ENCODE data around the gene WDFY1.
A peak's percentile ranks its signal among the peaks of the same experiment; 100 is the strongest.

WDFY1 gene

GRCh38 chr2:223944703-223945531 is at the start of gene WDFY1:
Gene WDFY1 (minus strand): TSS chr2:223945335. CDS start chr2:223945284, 51 bp downstream.
- DNase-seq (ENCODE audit: low read depth), result peak; percentile 83

GRCh38 chr2:223994562-223995162 is 49.5 kb upstream of the WDFY1 start:
- no peak for DNase-seq (ENCODE audit: low read depth)

GRCh38 chr2:223993634-223994232 is 48.6 kb upstream of the WDFY1 start:
- peak; percentile 21 for DNase-seq (ENCODE audit: low read depth)

GRCh38 chr2:223991611-223992010 is 46.5 kb upstream of the WDFY1 start:
- no peak for DNase-seq (ENCODE audit: low read depth)

GRCh38 chr2:223989856-223990232 is 44.7 kb upstream of the WDFY1 start:
- no peak for DNase-seq (ENCODE audit: low read depth)

- DNase-seq (ENCODE audit: low read depth), result no peak
Measured at GRCh38 chr2:223989206-223989855, 44.2 kb upstream of the WDFY1 start.

- no peak for DNase-seq (ENCODE audit: low read depth)
Measured at GRCh38 chr2:223981241-223981640, 36.1 kb upstream of the WDFY1 start.

GRCh38 chr2:223980803-223981202 is 35.7 kb upstream of the WDFY1 start:
- DNase-seq (ENCODE audit: low read depth), result no peak

GRCh38 chr2:223980397-223980735 is 35.2 kb upstream of the WDFY1 start:
- DNase-seq (ENCODE audit: low read depth), result no peak

- no peak for DNase-seq (ENCODE audit: low read depth)
Measured at GRCh38 chr2:223979730-223980396, 34.7 kb upstream of the WDFY1 start.

GRCh38 chr2:223978451-223978850 is 33.3 kb upstream of the WDFY1 start:
- DNase-seq (ENCODE audit: low read depth), result no peak

GRCh38 chr2:223976635-223977226 is 31.6 kb upstream of the WDFY1 start:
- no peak for DNase-seq (ENCODE audit: low read depth)

- DNase-seq (ENCODE audit: low read depth), result no peak
Measured at GRCh38 chr2:223973606-223974005, 28.5 kb upstream of the WDFY1 start.

GRCh38 chr2:223972656-223973102 is 27.5 kb upstream of the WDFY1 start:
- DNase-seq (ENCODE audit: low read depth), result no peak

- DNase-seq (ENCODE audit: low read depth), result no peak
Measured at GRCh38 chr2:223971731-223972130, 26.6 kb upstream of the WDFY1 start.

GRCh38 chr2:223970343-223971128 is 25.4 kb upstream of the WDFY1 start:
- DNase-seq (ENCODE audit: low read depth), result peak; percentile 21

- DNase-seq (ENCODE audit: low read depth), result no peak
Measured at GRCh38 chr2:223969856-223970255, 24.7 kb upstream of the WDFY1 start.

- no peak for DNase-seq (ENCODE audit: low read depth)
Measured at GRCh38 chr2:223969315-223969714, 24.2 kb upstream of the WDFY1 start.

GRCh38 chr2:223967981-223968380 is 22.8 kb upstream of the WDFY1 start:
- DNase-seq (ENCODE audit: low read depth), result no peak

GRCh38 chr2:223959688-223960087 is 14.6 kb upstream of the WDFY1 start:
- no peak for DNase-seq (ENCODE audit: low read depth)
